ENCODE data around the gene NRP1.

GRCh38 chr10:33331379-33331694 lies 3.1 kb downstream of the NRP1 start:
- TF ChIP-seq MYC (IDR thresholded peaks at IDR 0.05; ENCODE audit: low read depth, low read length) (no peak), POLR2A (IDR thresholded peaks at IDR 0.05; ENCODE audit: low read depth, low read length) (no peak), JUN (IDR thresholded peaks at IDR 0.05; ENCODE audit: borderline replicate concordance, insufficient read depth, insufficient read length, low read depth) (no peak), EZH2 (IDR thresholded peaks at IDR 0.05; ENCODE audit: borderline replicate concordance, low read depth, low read length, severe bottlenecking) (no peak), POLR2AphosphoS5 (IDR thresholded peaks at IDR 0.05; ENCODE audit: insufficient read depth, low read depth, low read length) (no peak), GATA2 (IDR thresholded peaks at IDR 0.05; ENCODE audit: insufficient read depth, insufficient read length, low read depth, low read length) (no peak), MAX (IDR thresholded peaks at IDR 0.05; ENCODE audit: insufficient read depth, insufficient read length) (no peak), FOS (IDR thresholded peaks at IDR 0.05; ENCODE audit: borderline replicate concordance, insufficient read depth, low read length) (no peak)
- TF ChIP-seq, protein P1, sequence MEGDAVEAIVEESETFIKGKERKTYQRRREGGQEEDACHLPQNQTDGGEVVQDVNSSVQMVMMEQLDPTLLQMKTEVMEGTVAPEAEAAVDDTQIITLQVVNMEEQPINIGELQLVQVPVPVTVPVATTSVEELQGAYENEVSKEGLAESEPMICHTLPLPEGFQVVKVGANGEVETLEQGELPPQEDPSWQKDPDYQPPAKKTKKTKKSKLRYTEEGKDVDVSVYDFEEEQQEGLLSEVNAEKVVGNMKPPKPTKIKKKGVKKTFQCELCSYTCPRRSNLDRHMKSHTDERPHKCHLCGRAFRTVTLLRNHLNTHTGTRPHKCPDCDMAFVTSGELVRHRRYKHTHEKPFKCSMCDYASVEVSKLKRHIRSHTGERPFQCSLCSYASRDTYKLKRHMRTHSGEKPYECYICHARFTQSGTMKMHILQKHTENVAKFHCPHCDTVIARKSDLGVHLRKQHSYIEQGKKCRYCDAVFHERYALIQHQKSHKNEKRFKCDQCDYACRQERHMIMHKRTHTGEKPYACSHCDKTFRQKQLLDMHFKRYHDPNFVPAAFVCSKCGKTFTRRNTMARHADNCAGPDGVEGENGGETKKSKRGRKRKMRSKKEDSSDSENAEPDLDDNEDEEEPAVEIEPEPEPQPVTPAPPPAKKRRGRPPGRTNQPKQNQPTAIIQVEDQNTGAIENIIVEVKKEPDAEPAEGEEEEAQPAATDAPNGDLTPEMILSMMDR (IDR thresholded peaks at IDR 0.05; ENCODE audit: extremely low read depth in 1 of 2, insufficient read depth in 1 of 2, low read depth in 1 of 2, low read length in 2 of 2), result no peak

Measured in endothelial cell of umbilical vein (primary cell).